ENCODE data around the gene MYL12A. TPM values are rescaled to one million over a fixed set of nuclear protein-coding genes. Genes with fewer than 3 reads are reported as not detected.

MYL12A gene
- 352 and 359 TPM in 2 replicates for total RNA-seq

DNA sequence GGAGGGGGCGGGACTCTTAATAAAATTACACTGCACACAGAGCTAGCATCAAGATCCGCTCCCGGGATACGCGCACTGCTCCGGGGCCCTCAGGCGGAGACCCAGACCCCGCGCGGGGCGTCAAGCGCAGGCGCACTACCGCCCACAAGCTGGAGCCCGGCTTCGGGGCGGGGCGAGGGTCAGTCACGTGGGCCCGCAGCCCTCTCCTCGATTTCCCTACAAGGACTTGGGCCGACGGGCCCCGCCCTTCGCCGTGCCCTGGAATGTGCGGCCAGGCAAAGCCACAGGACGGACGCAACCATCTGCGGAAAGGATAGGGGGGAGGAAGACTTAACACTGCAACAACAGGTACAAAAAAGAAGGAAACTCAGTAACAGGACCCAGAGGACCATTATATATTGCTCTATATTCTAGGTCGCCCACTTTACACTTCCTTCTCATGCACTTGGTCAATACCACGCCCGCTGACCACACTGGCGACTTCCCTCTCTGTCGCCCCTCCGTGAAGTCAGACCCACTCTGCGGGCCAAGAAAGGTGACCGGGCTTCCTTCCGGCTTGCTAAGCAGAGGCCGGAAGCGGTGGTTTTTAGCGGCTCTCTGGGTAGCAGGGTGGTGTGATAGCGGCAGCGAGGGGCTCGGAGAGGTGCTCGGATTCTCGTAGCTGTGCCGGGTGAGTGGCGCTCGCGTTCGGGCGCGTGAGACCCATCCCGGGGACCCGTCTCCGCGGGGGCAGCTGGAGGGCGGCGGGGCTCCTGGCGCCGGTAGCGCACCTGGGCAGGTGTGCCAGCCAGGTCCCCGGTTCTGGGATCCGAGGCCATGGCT, at the start of gene MYL12A:
MYL12A (plus strand) TSS at position 562 of the 822 bp plus-strand sequence. CDS start 5,447 bp downstream, outside the sequence.

DNA sequence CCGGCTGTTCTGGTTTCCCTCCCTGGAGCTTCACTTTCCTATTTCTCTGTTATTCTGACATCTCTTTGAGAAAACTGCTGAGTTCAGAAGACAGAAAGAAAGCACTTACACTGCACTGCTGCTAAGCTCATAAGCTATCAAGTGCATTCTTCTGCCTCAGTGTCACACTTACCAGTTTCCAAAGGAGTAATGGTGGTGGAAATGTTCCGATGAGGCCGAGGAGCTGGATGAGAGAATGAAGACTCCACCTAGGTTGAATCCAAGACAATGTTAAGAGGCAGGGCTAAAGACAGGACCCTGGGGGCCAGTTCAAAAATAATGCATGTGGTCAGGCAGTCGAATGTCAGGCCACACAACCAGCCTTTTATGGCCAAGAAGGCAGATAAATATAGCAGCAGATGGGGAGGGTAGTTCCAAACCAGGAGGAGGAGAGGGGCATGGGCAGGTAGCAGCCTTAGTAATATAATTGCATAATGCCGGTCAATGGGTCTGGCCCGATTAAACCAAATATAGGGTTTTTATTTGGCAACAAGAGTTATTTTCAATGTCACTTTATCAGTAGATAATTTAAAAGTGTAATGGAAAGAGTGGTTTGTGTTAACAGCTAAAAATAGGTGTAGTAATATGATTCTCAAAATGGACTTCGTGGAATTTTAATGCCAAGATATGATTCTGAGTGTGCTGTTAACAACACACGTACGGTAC, 27.8 kb upstream of the MYL12A start, which contains the start of gene MYOM1:
MYOM1 (minus strand) TSS at position 338 of the 705 bp plus-strand sequence. CDS start 4,745 bp downstream, outside the sequence.

DNA sequence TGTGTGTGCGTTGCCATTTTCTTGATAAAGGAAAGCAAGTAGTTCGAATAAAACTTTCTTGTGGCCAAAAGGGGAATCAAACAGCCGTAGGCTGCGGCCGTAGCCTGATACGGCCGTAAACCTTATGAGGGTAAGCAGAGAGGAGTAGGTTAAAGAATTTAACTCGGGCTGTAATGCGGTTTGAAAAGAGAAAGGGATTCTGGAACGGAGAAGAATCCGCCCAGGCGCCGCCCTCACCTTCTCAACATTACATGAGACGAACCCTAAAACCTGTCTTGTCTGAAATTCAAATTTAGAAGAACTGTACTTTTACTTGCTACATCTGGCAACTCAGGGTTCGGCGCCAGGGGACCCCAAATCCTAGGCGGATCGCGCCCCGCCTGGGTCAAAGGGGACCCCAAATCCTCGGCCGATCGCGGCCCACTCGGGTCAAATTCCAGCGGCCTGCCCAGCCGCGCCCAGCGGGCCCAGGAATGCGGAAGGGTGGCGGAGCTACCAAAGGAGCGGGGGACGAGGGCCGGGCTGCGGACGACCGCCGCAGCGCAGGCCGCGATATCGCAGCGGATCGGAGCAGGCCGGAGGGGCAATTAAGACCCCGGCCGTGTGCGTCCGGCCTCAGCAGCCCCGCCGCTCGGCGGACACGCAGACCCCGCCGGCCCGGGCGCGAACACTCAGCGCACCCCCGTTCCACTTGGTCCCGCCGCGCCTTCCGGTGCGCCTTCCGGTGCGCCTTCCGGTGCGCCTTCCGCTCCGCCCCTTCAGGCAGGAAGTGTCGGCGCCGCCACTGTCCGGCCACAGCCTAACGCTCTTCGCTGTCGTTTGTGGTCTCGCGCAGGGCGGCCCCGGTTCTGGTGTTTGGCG, 14.0 kb downstream of the MYL12A start, which contains the start of gene MYL12B:
MYL12B (plus strand) TSS at position 761 of the 861 bp plus-strand sequence. CDS start 10,766 bp downstream, outside the sequence.

Other genes with a start within 250 kb of the MYL12A start
- gene LPIN2, start 234.7 kb upstream of the MYL12A start, total RNA-seq: 20.9 and 30.7 TPM in 2 replicates
- under 0.01 TPM in 2 replicates for gene MYOM1, start 27.8 kb upstream of the MYL12A start, total RNA-seq
- 184 and 200 TPM in 2 replicates for gene MYL12B, start 14.3 kb downstream of the MYL12A start, total RNA-seq
- gene TGIF1, start 202.4 kb downstream of the MYL12A start, total RNA-seq: 77.6 and 83.0 TPM in 2 replicates

All from subcutaneous preadipocyte (primary cell).